Measurements from ENCODE around the gene TRPV3.
"Not testable (repeated sequence)": the region's sequence is repeated elsewhere in the genome, so short reads cannot be mapped to it uniquely, and the experiment has no call there.

Gene TRPV3

DNA sequence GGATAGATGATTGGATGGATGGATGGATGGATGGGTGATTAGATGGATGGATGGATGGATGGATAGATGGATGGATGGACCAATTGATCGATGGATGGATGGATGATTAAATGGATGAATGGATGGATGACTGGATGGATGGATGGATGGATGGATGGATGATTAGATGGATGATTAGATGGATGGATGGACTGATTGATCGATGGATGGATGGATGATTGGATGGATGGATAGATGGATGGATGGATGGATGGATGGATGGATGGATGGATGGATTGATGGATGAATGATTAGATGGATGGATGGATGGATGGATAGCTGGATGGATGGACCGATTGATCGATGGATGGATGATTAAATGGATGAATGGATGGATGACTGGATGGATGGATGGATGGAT lies 38.1 kb downstream of the TRPV3 start:
- not testable (repeated sequence) for DNase-seq

DNA sequence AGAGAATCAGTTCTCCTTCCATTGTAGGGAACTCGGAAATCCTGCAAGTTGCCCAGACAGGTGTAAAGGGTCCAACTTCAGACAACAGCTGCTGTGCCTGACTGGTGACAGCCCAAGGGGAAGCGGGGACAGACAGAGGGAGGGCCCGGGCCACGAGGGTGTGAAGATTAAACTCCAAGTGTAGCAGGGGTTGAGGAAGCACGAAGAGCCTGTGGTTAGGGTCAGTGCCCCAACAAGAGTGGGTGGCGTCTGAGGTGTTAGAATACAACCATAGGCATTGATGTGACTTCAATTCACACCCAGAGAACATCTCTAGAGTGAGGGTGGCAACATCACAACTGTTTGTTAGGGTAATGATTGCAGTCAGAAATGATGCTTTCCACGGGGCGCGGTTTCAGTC lies 42.7 kb downstream of the TRPV3 start:
- no peak for DNase-seq

DNA sequence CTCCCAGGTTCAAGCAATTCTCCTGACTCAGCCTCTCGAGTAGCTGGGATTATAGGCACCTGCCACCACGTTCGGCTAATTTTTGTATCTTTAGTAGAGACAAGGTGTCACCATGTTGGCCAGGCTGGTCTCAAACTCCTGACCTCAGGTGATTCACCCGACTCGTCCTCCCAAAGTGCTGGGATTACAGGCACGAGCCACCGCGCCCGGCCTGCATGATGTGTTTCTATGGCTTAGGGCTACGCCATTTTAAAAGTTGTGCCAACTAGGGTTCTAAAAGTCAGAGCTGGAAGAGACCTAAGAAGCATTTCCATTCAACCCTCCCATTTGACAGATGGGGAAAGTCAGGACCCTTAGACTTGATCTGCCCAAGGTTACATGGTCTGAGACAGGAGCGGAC lies 43.4 kb downstream of the TRPV3 start:
- not testable (repeated sequence) for DNase-seq

DNA sequence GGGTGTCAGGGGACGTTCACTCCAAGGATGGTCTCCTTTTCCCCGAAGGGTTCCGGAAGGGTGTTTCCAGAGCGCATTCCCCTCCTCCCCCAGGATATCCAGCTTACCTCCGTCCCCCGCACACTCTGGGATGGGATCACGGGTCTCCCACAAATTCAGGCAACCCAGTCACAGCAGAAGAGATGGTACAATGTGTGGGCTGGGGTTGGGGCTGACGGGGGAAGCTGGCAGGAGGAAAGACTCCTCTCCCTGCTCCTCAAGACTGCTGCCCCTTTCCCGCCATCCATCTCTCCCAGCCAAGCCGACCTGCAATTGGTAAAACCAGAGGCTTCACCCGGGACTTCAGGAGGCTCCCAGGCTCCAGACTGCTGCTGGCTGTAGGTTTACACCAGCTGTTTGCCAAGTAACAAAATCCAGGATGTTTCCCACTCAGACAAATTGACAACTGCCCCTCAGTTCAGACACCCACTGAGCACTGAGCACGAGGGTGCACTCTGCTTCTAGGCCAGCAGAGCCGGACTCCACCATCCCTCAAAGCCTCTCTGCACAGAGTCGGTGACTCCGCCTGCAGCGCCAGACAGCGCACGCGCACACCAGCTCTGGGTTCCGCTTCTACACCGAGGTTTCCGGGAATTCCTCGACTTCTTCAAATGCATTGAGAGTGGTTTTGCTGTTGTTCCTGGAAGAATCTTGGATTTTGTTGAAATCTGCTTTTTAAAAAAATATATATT lies 44.1 kb downstream of the TRPV3 start:
- DNase-seq, result no peak

DNA sequence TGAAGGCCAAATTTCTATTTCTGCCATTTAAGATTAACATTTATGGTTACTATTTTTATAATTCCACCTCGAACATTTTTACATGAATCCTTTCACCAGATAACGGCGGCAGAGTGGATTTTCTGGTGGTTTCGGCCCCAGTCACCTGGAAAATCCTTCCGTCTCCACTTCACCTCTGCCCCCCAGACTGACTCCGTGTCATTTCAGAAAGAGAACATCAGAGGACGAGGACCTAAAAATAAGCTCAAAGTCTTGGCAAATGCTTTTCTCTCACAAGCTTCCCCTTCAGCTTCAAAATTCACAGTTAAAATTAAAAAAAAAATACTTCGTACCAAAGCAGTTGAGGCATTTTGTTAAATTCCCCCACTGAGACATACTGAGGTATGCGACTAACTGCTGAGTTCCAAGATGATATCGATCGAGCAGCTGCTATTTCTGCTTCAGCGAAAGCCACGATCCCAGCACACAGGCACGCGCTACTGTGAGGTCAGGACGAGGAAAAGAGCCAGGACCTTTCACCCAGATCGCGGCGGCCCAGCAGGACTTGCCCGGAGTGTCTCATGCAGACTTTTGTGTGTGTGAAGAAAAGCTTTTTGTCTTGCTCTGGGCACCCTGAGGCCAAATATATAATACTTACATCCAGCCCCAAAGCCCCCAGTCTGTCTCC lies 45.0 kb downstream of the TRPV3 start:
- DNase-seq, result no peak

DNA sequence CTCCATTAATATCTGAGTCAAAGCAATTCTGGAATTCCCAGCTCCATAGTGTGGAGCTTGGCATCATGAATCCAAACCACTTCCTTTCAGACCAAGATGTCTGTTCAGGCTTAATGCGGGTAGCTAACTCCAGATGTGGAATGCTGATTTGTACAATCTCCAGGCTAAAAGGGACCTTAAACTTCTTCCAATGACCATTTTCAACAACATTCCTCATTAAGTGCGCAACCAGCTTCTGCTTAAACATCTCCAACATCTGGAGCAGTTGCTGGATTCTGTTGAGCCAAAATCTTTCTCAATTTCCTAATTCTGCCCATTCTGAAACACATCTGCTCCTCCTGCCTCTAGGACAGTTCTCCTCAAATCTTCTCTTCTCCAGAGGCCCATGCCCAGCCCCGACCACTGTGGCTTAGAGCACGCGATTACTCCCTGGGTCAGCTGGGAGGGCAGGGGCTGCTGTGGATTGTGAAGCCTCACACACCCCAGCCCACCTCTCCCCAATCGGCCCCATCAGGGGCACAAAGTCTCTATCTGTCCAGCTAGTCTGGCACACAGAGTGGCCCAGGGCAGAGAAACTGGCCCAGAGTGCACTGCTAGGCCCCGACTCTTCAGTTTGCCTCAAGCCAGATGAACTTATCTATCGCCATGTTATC lies 45.6 kb downstream of the TRPV3 start:
- DNase-seq, result no peak

DNA sequence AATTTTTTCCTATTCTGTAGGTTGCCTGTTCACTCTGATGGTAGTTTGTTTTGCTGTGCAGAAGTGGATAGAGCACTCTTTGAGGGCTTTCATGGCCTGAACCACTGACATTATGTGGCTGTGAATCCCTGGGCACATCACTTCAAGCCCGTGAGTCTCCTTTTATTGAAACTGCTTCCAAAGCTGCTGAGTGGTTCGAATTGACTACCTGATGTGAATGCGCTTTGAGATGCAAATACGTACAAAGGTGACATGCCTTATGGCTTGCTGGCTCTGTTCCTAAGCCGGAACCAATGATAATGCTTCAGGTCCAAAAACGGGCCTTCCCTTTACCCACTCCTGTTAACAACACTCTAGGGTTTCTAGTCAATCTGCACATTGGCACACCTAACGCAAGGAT lies 47.5 kb downstream of the TRPV3 start:
- DNase-seq, result no peak

DNA sequence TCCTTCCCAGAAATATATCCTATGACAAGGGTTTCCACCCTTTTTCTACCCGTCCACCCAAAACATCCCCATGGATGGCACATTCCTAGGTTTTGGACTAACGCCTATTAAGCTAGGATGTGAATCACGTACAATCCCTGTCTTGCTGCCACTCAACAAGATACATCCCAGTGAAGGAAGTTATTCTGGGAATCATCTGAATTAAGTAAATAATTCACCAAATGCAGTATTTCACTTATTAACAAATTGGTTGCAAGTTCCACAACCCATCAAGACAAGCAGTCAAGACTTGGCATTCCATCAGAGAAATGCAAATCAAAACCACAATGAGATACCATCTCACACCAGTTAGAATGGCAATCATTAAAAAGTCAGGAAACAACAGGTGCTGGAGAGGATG lies 49.7 kb downstream of the TRPV3 start:
- no peak for DNase-seq

DNA sequence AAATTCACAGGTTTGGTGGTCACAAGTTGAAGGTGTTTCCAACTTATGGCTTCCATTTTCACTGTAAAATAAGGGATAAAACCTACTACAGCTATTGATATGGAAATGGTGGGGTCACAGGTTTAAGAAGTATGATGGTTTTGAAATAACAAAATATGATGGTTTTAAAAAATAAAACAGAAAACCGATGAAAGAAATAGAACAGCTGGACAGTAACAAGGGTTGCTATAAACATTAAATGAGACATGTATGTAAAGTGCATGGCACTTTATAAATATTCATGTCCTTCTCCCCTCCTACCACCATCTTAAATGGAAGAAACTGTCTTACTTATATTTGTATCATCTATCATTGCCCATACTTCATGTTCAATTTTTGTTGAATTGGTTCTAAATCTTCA lies 50.5 kb downstream of the TRPV3 start:
- DNase-seq, result no peak

DNA sequence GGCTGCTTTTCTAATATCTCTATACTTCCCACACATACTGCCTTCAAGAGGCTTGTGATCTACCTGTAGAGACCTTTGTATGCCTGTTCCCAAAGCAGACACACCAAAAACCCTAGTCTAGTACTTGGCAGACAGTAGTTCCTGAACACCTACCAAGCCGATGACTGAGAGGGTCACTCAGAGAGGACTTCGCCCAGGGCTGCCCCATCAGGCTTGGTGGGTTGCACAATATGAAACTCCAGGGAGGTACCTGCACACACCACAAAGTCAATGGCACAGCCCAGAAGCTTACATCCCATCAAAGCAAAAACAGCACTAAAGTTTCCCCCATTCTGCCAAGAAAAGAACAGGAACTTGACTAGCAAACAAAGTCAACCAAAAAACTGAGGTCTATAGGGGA lies 51.6 kb downstream of the TRPV3 start:
- DNase-seq, result no peak

DNA sequence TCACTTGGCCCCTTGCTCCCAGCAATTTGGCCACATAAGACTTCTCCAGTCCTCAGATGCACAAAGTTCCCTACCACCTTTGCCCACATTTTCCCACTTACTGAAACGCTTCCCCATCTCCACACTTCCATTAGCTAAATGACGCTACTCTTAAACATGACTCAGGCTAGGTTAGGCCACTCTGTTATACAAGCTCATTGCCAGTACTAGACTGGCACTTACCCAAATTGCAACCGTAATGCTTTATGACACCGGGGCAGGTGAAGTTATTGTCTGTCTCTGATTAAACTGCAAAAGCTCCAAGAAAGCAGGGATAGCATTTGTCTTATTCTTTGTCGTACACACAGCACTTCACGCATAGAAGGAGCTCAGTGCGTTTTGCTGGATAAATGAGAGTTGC lies 52.6 kb downstream of the TRPV3 start:
- DNase-seq, result no peak

DNA sequence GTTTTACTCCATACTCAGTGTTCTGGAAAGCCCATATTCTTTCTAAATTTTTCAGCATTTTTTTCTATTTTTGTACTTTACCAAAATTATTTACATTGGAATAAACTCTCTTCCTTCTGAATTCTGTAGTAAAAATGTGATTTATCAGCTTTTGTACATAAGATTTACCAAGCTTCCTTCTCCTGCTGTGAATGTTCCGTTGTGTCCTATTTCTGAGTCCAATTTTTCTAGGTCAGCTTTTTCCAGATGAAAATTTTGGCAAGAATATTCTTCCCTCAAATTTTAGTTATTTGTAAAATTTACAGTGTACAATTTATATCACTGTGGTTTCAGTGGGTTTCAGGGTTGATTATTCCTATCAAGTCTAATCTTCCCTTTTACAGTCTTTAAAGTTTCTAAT lies 54.3 kb downstream of the TRPV3 start:
- no peak for DNase-seq

DNA sequence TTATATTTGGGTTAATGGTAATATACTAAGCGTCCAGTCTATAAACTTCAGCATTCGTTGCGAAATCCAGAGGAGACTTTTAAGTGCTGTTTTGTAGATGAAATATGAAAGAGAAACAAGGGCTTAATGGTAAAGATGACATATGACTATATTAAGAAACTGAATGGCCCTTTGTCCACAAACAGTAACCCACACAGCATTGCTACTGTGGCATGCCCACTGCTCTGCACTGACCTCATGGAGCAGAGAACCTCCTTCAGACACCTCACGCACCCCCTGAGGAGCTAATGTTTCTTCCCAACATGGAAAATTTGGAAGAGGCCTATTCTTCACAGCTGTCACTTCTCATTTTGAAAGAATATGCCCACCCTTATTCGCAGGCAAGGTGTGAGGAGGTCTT lies 55.1 kb downstream of the TRPV3 start:
- DNase-seq, result no peak

DNA sequence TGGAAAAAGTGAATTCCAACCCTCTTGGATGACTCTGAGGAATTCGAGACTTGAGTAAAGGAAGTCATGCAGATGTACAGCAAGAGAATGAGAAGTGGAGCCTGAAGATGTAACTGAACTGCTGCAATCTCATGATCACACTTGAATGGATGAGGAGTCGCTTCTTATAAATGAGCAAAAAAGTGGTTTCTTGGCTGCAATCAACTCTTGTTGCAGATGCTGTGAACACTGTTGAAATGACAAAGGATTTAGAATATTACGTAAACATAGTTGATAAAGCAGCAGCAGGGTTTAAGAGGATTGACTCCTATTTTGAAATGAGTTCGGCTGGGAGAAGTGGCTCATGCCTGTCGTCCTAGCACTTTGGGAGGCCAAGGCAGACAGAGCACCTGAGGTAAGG lies 56.3 kb downstream of the TRPV3 start:
- no peak for DNase-seq

DNA sequence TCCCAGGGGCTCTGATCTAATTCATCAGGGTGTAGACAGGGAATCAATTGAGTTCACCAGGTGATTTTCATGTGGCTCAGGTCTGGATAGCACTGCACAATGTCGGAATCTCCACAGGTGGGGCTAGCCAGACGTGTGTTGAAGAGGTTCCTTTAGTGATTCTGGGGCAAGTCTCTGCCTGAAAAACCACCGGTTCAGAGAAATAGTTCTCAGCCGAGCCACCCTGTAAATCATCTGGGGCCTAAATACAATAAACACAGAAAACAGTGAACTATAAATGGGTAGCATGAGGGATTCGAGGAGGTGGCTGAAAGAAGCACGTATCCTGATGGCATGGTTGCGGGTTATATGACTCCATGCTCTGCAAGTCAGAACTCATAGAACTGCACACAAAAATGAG lies 60.5 kb downstream of the TRPV3 start:
- no peak for DNase-seq

DNA sequence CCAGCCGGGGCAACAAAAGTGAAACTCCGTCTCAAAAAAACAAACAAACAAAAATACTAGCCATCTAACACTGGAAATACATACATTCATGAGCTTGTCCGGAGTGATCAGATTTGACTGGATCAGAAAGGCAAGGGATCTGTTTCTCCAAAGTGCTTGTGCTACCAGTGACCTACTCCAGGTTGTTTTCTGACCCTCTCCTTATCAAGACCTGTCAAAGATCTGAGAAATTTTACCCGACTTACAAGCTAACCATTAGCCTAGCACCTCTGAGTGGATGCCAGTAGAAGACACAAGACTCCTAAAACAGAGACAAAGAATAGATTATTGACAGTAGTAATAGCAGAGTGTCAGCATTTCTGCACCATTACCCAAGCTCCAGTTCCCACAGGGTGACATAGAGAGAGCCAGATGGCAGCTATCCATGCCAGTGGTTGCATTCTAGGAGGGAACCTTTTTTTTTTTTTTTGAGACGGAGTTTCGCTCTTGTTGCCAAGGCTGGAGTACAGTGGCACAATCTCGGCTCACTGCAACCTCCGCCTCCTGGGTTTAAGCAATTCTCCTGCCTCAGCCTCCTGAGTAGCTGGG lies 72.0 kb downstream of the TRPV3 start:
- DNase-seq, result no peak

DNA sequence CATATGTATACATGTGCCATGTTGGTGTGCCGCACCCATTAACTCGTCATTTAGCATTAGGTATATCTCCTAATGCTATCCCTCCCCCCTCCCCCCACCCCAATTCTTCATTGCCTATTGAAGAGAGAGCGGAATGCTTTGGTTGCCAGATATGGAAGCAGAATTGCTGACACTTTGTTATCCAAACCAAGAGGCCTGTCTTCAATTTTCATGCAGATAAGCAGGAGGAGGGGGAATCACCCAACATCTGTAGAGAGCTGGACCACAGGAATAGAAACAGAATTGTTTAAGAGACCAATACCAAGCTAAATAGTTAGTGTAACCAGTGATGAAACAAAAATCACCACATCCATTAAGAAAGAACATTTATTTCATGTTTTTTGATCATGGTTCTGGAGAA lies 74.8 kb downstream of the TRPV3 start:
- DNase-seq, result no peak

DNA sequence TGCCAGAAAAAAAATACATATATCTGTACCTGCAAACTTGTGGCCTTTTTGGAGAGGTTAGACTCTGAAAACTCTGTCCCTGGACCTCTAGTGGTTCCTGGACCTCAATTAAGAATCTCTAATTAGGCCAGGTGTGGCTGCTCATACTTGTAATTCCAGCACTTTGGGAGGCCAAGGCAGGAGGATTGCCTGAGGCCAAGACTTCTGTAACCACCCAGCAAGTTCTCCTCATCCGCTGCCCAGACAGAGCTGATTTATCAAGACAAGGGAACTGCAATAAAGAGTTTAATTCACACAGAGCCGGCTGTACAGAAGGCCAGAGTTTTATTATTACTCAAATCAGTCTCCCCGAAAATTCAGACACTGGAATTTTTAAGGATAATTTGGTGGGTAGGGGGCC lies 77.6 kb downstream of the TRPV3 start:
- DNase-seq, result no peak

DNA sequence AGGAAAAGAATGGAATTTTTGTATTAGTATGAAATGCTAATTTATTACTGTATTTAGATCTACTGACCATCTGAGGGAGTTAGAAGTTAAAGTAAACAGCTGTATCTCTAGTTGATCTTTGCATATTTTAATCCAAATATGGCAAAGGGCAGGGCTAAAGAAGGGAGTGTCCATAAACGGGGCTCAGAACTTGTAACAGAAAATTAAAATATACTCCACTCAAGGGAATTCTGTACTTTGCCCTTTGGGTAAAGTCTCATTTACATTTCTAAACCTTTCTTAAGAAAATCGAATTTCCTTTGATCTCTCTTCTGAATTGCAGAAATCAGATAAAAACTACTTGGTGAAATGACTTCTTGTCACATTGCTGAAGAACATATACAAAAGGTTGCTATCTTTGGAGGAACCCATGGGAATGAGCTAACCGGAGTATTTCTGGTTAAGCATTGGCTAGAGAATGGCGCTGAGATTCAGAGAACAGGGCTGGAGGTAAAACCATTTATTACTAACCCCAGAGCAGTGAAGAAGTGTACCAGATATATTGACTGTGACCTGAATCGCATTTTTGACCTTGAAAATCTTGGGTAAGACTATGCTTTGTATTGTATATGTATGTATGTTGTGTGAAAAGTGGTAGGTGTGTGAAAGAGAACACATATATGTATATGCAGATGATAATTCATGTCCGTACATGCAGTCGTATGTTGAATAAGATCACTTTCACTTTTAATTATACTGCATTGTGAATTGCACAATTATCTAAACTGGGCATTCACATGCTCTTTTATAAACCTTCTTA lies 81.6 kb downstream of the TRPV3 start, which contains the start of gene ASPA:
ASPA (plus strand) TSS at position 186 of the 799 bp plus-strand sequence; CDS start at position 349, 163 bp downstream.
- DNase-seq, result peak; percentile 64

DNA sequence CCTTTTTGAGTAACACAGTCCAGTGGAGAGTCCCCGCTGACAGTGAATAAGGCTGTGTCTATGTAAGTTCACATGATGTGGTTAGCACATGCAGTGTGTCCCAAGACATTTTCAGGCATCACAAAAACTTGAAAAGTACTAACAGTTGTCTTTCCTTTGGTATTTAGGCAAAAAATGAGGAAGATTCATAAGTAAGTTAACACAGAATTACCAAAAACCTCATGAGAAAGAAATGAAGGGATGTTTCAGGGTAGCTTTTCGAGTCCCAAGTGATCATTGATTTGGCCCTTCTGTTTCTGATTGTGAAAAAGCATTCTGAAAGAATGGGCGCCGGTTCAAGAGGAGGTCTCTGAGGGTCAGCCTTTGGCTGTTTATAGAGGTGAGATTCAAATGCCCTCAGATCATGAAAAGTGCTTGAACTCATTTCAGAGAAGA lies 82.3 kb downstream of the TRPV3 start:
- no peak for DNase-seq

DNA sequence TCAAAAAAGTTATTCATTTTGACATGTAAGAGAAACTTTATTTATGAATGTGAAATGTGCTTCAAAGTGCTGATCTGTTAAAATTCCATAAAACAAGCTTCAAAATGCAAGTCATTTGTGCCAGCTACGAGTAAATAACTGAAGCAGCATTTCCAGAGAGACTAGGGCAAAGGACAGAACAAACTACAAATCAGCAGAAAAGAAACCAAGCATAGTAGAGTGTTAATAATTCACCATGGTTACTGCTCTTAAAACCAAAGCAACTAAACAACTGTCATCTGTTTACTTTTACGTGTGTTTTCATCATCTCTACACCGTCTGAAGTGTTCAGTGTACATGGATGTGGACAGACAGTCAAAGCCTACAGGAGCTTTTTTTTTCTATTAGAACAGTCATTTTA lies 83.4 kb downstream of the TRPV3 start:
- DNase-seq, result no peak

DNA sequence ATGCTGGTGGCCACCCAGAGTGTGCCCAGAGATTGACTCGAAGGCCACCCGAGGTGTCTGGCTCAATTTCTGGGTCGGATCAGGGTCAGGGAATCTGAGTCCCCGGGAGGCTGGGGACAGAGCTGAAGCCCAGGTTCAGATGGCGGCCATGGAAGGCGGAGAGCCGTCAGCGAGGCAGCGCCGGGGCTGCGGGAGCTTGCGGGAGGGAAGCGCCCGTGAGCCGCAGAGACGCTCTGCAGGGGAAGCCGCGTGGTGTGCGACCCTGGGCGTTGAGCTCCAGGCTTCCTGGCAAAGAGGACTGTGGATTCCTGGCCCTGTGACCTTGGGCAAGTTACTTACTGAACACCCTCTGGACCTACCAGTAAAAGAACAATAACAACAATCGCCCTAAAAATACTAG lies 85.5 kb downstream of the TRPV3 start:
- no peak for DNase-seq

DNA sequence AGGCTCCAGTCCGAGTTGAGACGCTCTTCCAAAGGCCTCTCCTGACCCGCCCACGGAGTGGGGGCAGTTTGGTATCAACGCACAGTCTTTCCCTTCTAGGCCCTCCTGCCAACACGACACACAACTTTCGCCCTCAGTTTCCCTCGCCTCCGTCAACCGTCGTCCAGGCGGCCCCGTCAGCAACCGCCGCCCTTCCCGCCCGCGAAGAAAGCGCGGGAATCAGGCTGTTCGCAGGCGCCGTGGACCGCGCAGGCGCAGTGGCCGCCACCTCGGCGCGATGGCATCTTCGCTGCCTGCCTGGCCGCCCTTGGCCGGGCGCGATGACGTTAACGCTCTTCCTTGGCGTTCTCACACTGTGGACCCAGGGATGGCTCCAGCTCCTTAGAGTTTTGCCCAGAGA lies 86.0 kb downstream of the TRPV3 start, which contains the start of gene SPATA22:
SPATA22 (minus strand) TSS at position 221 of the 400 bp plus-strand sequence. CDS start 2,494 bp downstream, outside the sequence.
- DNase-seq, result no peak

All from OCI-M1 (cell line).